H1 (cell line): ENCODE results near the gene ZNF396. TPM values are rescaled to one million over a fixed set of nuclear protein-coding genes. Genes with fewer than 3 reads are reported as not detected.

ENCODE experiments used
- CTCF ChIA-PET: fragments of 300-600 bp; sonication (Branson Sonifier 250); formaldehyde crosslinking; loops from one replicate; lab custom pipeline; 2021; ENCODE audit not compliant: partially characterized antibody; lab: Charles Lee
- POLR2A ChIA-PET: fragments of 300-600 bp; sonication (Branson Sonifier 250); formaldehyde crosslinking; loops from one replicate; lab custom pipeline; 2021; ENCODE audit warnings: inconsistent platforms; ENCODE audit not compliant: partially characterized antibody; lab: Charles Lee
- DNase-seq, 2 experiments: peaks; one replicate each; pipeline versions ENCODE4 v3.0.0 to v3.0.0-alpha.2; 2010 to 2022; ENCODE audit warnings: low spot score in 2 of 2, low read depth in 1 of 2, mixed read lengths in 1 of 2
- FAIRE-seq: peaks from 2 replicates; lab custom pipeline; 2011; peaks lifted over from hg19 to GRCh38; lab: Jason Lieb, UNC
- H2AFZ ChIP-seq: 2 replicates; pipeline ENCODE4 v1.8.1; 2012; ENCODE audit warnings: low read length, inconsistent platforms
- H2AK5ac ChIP-seq: 2 replicates; pipeline ENCODE4 v1.6.1; 2013; ENCODE audit warnings: low read depth, low read length
- H2BK120ac ChIP-seq: replicated peaks from 2 replicates; pipeline ENCODE3; 2013; ENCODE audit warnings: low read depth, low read length, inconsistent platforms
- H2BK12ac ChIP-seq: 2 replicates; pipeline ENCODE4 v1.6.1; 2013; ENCODE audit warnings: low read depth, low read length
- H2BK15ac ChIP-seq: 2 replicates; pipeline ENCODE4 v1.6.1; 2013; ENCODE audit warnings: low read length
- H2BK20ac ChIP-seq: 2 replicates; pipeline ENCODE4 v1.6.1; 2013; ENCODE audit warnings: low read length
- H2BK5ac ChIP-seq: 2 replicates; pipeline ENCODE4 v1.6.1; 2013; ENCODE audit warnings: low read depth, low read length
- H3K14ac ChIP-seq: 2 replicates; pipeline ENCODE4 v1.6.1; 2013; ENCODE audit warnings: inconsistent platforms; ENCODE audit not compliant: insufficient read length
- H3K18ac ChIP-seq: 2 replicates; pipeline ENCODE4 v1.6.1; 2013; ENCODE audit warnings: low read length; ENCODE audit errors: extremely low read depth
- H3K23ac ChIP-seq: 2 replicates; pipeline ENCODE4 v1.6.1; 2013; ENCODE audit warnings: inconsistent platforms; ENCODE audit not compliant: insufficient read length
- H3K23me2 ChIP-seq: 2 replicates; pipeline ENCODE4 v1.6.1; 2013; ENCODE audit warnings: low read depth, low read length
- H3K27ac ChIP-seq: 2 replicates; pipeline ENCODE4 v1.6.1; 2011; ENCODE audit warnings: low read depth, low read length, inconsistent platforms
- H3K27me3 ChIP-seq, 4 experiments: replicated peaks in 1 of 4; 1 replicate in 1 of 4; 2 replicates in 3 of 4; pipeline versions ENCODE4 v1.6.1 to v1.8.1; 2011 to 2013; ENCODE audit warnings: low read length in 3 of 4, mild to moderate bottlenecking in 3 of 4, inconsistent platforms in 2 of 4, mixed read lengths in 2 of 4, moderate library complexity in 1 of 4; ENCODE audit not compliant: control insufficient read depth in 3 of 4, insufficient read depth in 3 of 4; ENCODE audit errors: extremely low read depth in 1 of 4
- H3K36me3 ChIP-seq, 4 experiments: 2 replicates each; pipeline versions ENCODE4 v1.6.1 to v1.8.1; 2011 to 2013; ENCODE audit warnings: mild to moderate bottlenecking in 4 of 4, low read length in 3 of 4, moderate library complexity in 2 of 4, control low read depth in 1 of 4, inconsistent platforms in 1 of 4; ENCODE audit not compliant: insufficient read depth in 4 of 4, control insufficient read depth in 2 of 4
- H3K4ac ChIP-seq: replicated peaks from 2 replicates; pipeline ENCODE3; 2013; ENCODE audit warnings: low read length, low read depth, mixed read lengths, inconsistent platforms; ENCODE audit not compliant: insufficient read length
- H3K4me1 ChIP-seq, 4 experiments: replicated peaks in 1 of 4; 1 replicate in 1 of 4; 2 replicates in 3 of 4; pipeline versions ENCODE4 v1.6.1 to v1.8.1; 2011 to 2013; ENCODE audit warnings: low read length in 3 of 4, inconsistent platforms in 2 of 4, mixed read lengths in 1 of 4; ENCODE audit not compliant: insufficient read depth in 4 of 4, control insufficient read depth in 3 of 4
- H3K4me2 ChIP-seq, 2 experiments: 2 replicates each; pipeline versions ENCODE4 v1.6.1 to v1.8.1; 2011 to 2013; ENCODE audit warnings: low read depth in 2 of 2, low read length in 2 of 2, control low read depth in 1 of 2, inconsistent platforms in 1 of 2, mild to moderate bottlenecking in 1 of 2; ENCODE audit not compliant: insufficient read depth in 1 of 2
- H3K4me3 ChIP-seq, 4 experiments: fragments of 200-600, 300-600 bp in 1 of 4; sonication (generic), shearing (Covaris generic), sonication (Bioruptor Twin) in 1 of 4; 2 replicates each; pipeline versions ENCODE4 v1.5.1 to v1.8.1; 2011 to 2016; ENCODE audit warnings: low read length in 4 of 4, low read depth in 3 of 4, control low read depth in 2 of 4, inconsistent platforms in 2 of 4, mild to moderate bottlenecking in 2 of 4, mixed read lengths in 1 of 4, moderate library complexity in 1 of 4; ENCODE audit not compliant: insufficient read depth in 2 of 4; ENCODE audit errors: extremely low read depth in 1 of 4
- H3K56ac ChIP-seq: replicated peaks from 2 replicates; pipeline ENCODE3; 2013; ENCODE audit warnings: low read depth, mild to moderate bottlenecking, mixed read lengths, low read length, inconsistent platforms; ENCODE audit not compliant: insufficient read length
- H3K79me1 ChIP-seq: 2 replicates; pipeline ENCODE4 v1.6.1; 2013; ENCODE audit warnings: low read depth, low read length, control low read depth
- H3K79me2 ChIP-seq, 2 experiments: 2 replicates each; pipeline versions ENCODE4 v1.6.1 to v1.8.1; 2012 to 2013; ENCODE audit warnings: low read length in 2 of 2, mild to moderate bottlenecking in 2 of 2, inconsistent platforms in 1 of 2; ENCODE audit not compliant: insufficient read depth in 2 of 2, control insufficient read depth in 1 of 2
- H3K9ac ChIP-seq, 4 experiments: replicated peaks in 1 of 4; 1 replicate in 1 of 4; 2 replicates in 3 of 4; pipeline versions ENCODE4 v1.6.1 to v1.8.1; 2011 to 2013; ENCODE audit warnings: low read depth in 3 of 4, low read length in 3 of 4, control low read depth in 2 of 4, mild to moderate bottlenecking in 2 of 4, moderate library complexity in 2 of 4, inconsistent platforms in 1 of 4; ENCODE audit errors: extremely low read depth in 1 of 4
- H3K9me3 ChIP-seq, 2 experiments: 2 replicates each; pipeline versions ENCODE4 v1.6.1 to v1.8.1; 2012 to 2013; ENCODE audit warnings: mild to moderate bottlenecking in 2 of 2, moderate library complexity in 2 of 2, control low read depth in 1 of 2, inconsistent platforms in 1 of 2, low read depth in 1 of 2, low read length in 1 of 2, mixed read lengths in 1 of 2; ENCODE audit not compliant: insufficient read depth in 2 of 2
- H4K20me1 ChIP-seq, 2 experiments: replicated peaks in 1 of 2; 2 replicates each; pipeline versions ENCODE3 to v1.8.1; 2011 to 2013; ENCODE audit warnings: inconsistent platforms in 2 of 2, low read length in 2 of 2, mild to moderate bottlenecking in 1 of 2; ENCODE audit not compliant: insufficient read depth in 2 of 2, control insufficient read depth in 1 of 2
- H4K5ac ChIP-seq: 2 replicates; pipeline ENCODE4 v1.6.1; 2013; ENCODE audit warnings: low read length, low read depth, mixed read lengths, inconsistent platforms; ENCODE audit not compliant: insufficient read length
- H4K8ac ChIP-seq: 2 replicates; pipeline ENCODE4 v1.8.0; 2013; ENCODE audit warnings: mild to moderate bottlenecking, moderate library complexity, low read length, inconsistent platforms; ENCODE audit not compliant: insufficient read depth; ENCODE audit errors: extremely low read depth
- H4K91ac ChIP-seq: replicated peaks from 2 replicates; pipeline ENCODE3; 2013; ENCODE audit warnings: low read length, mixed read lengths, inconsistent platforms; ENCODE audit not compliant: insufficient read length
- ASH2L ChIP-seq: fragments of 200-600, 300-600 bp; sonication (generic); IDR thresholded peaks from one replicate; pipeline ENCODE4 v1.7.1; 2017; ENCODE audit warnings: low read length
- BACH1 ChIP-seq: IDR thresholded peaks from 2 replicates; pipeline ENCODE4 v1.6.1; 2012; ENCODE audit warnings: low read length, improper control_type of control experiment
- CHD2 ChIP-seq: IDR thresholded peaks from 2 replicates; pipeline ENCODE4 v1.6.1; 2012; ENCODE audit warnings: low read length, improper control_type of control experiment
- EP300 ChIP-seq, 2 experiments: IDR thresholded peaks; 1 replicate in 1 of 2; 2 replicates in 1 of 2; pipeline ENCODE4 v1.6.1; 2011 to 2012; ENCODE audit warnings: low read depth in 2 of 2, low read length in 2 of 2, mild to moderate bottlenecking in 2 of 2, borderline replicate concordance in 1 of 2, inconsistent platforms in 1 of 2, moderate library complexity in 1 of 2
- EZH2 ChIP-seq: fragments of 200-600 bp; sonication (generic); IDR thresholded peaks from 2 replicates; pipeline ENCODE4 v1.7.1; 2012; ENCODE audit warnings: low read depth, mild to moderate bottlenecking, moderate library complexity, low read length, inconsistent platforms; ENCODE audit not compliant: severe bottlenecking
- RFX5 ChIP-seq: IDR thresholded peaks from 2 replicates; pipeline ENCODE4 v1.6.1; 2011; ENCODE audit warnings: low read depth, low read length, improper control_type of control experiment, borderline replicate concordance
- SIN3A ChIP-seq, 2 experiments: IDR thresholded peaks in 1 of 2; conservative IDR thresholded peaks in 1 of 2; 2 replicates each; pipeline ENCODE4 v1.6.1; 2011 to 2012; ENCODE audit warnings: low read length in 2 of 2, improper control_type of control experiment in 1 of 2, low read depth in 1 of 2, mild to moderate bottlenecking in 1 of 2
- SP1 ChIP-seq: IDR thresholded peaks from 2 replicates; pipeline ENCODE4 v1.6.1; 2011; ENCODE audit warnings: low read depth, low read length
- SP2 ChIP-seq: IDR thresholded peaks from 2 replicates; pipeline ENCODE4 v1.6.1; 2012; ENCODE audit warnings: mild to moderate bottlenecking, low read length, inconsistent platforms
- SP4 ChIP-seq: IDR thresholded peaks from 2 replicates; pipeline ENCODE4 v1.6.1; 2012; ENCODE audit warnings: low read length, inconsistent platforms
- TBP ChIP-seq: IDR thresholded peaks from 2 replicates; pipeline ENCODE4 v1.6.1; 2011; ENCODE audit warnings: low read depth, low read length, improper control_type of control experiment
- WGBS, 2 experiments: shearing (Covaris generic) in 1 of 2; methylation state at CpG; one replicate each; pipeline versions ENCODE4 v1.1.6 to v1.1.7; 2013 to 2015; ENCODE audit warnings: low lambda C conversion rate in 2 of 2, mixed read lengths in 2 of 2, inconsistent platforms in 1 of 2, low coverage in 1 of 2, missing lambda C conversion rate in 1 of 2; ENCODE audit not compliant: insufficient replicate concordance in 2 of 2, insufficient coverage in 1 of 2, insufficient read length in 1 of 2; ENCODE audit errors: extremely low coverage in 1 of 2, missing lambda C conversion rate in 1 of 2; 5-methylcytosine and 5-hydroxymethylcytosine counted together
- polyA plus RNA-seq, 7 experiments: library from polyadenylated mRNA; depleted of rRNA in 3 of 7; stranded (reverse) in 5 of 7; unstranded in 2 of 7; fragments of >200 nt in 5 of 7; fragments of 200-250 nt in 2 of 7; gene quantifications; 1 replicate in 5 of 7; 2 replicates in 1 of 7; 4 replicates in 1 of 7; pipeline versions ENCODE4 v1.2.1 to v1.2.3, GENCODE V29; 2011 to 2013; ENCODE audit warnings: missing spikeins in 2 of 7, mixed read lengths in 2 of 7
- total RNA-seq: library from RNA; stranded (reverse); fragmentation: NEBNext Ultra II Directional; extraction: Animal tissue kit (Norgen Biotek cat#: 25700); gene quantifications from 2 replicates; pipeline ENCODE4 v1.2.1, GENCODE V29; 2021
- TF ChIP-seq, protein P1 (sequence below): IDR thresholded peaks from 2 replicates; pipeline ENCODE4 v1.6.1; 2011; ENCODE audit warnings: low read length, improper control_type of control experiment

Gene ZNF396
- total and polyA plus RNA-seq, 2 of the 8 experiments (the other 6 are each of a cell fraction or from before 2014, with no cell fraction given) = 0.44 to 0.74 TPM

DNA sequence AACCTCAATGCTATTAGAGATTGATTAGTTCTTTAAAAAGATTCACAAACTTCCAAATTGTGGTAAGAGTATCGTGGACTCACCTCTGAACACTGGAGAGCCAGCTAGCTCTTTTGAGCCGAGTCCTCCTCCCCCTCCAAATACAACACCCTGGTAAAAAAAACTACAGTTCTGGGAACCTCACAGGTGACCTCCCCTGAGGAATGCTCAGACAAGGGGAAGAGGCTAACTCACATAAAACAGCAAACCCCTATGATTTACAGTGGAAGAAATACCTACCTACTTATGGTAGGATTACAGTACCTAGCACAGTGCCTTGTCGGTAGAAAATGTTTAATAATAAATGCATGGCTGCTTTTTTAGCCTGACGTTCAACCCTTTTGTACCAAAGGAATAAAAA, 41.3 kb downstream of the ZNF396 start:
- Histone ChIP-seq H3K4ac (no peak overlapping the region), H4K20me1 (peaks cover 0 to 10% of the 10 kb centered on the region in 2 experiments)

More for the DNA sequence above, 41.3 kb downstream of the ZNF396 start:
- Histone ChIP-seq H3K9ac (no peak overlapping the region), H3K4me3 (no peak overlapping the region), H3K27me3 (no peaks in the 10 kb centered on the region), H3K18ac (no peak overlapping the region), H3K9me3 (no peaks in the 10 kb centered on the region), H4K5ac (no peak overlapping the region), H2BK20ac (no peak overlapping the region), H2AK5ac (no peak overlapping the region), H3K4me1 (peaks cover 0 to 5% (median 0%) of the 10 kb centered on the region in 4 experiments; a peak in 1 of 7 replicates), H3K4me2 (no peak overlapping the region), H3K79me2 (peaks cover 3 to 16% of the 10 kb centered on the region in 2 experiments; a peak in 2 of 4 replicates), H2BK5ac (no peak overlapping the region), H3K79me1 (0 out of 2 replicates have a peak, but pooled peaks cover 6% of the 10 kb centered on the region), H3K23ac (no peak overlapping the region), H4K91ac (no peak overlapping the region), H2BK15ac (no peak overlapping the region), H3K14ac (no peak overlapping the region), H4K8ac (no peak overlapping the region), H3K36me3 (peaks cover 20 to 70% (median 56%) of the 10 kb centered on the region in 4 experiments), H2AFZ (no peak overlapping the region), H3K23me2 (no peaks in the 10 kb centered on the region), H3K27ac (no peak overlapping the region), H2BK120ac (no peak overlapping the region), H2BK12ac (no peak overlapping the region), H3K56ac (no peak overlapping the region)
- no peak for TF ChIP-seq SP4
- TF ChIP-seq TBP = no peak
- no peak for TF ChIP-seq SP1
- TF ChIP-seq EP300 (IDR thresholded peaks at IDR 0.05; ENCODE audit: borderline replicate concordance in 1 of 2, low read depth in 2 of 2, low read length in 2 of 2) = no peak
- no peak for TF ChIP-seq SP2
- TF ChIP-seq BACH1 = no peak
- TF ChIP-seq, protein P1, sequence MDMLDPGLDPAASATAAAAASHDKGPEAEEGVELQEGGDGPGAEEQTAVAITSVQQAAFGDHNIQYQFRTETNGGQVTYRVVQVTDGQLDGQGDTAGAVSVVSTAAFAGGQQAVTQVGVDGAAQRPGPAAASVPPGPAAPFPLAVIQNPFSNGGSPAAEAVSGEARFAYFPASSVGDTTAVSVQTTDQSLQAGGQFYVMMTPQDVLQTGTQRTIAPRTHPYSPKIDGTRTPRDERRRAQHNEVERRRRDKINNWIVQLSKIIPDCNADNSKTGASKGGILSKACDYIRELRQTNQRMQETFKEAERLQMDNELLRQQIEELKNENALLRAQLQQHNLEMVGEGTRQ = no peak
- TF ChIP-seq EZH2 = no peak
- no peak for TF ChIP-seq RFX5
- no peak for TF ChIP-seq CHD2
- TF ChIP-seq SIN3A (conservative IDR thresholded peaks at IDR 0.05 in 1 of 2, IDR thresholded peaks at IDR 0.05 in 1 of 2; ENCODE audit: low read depth in 1 of 2, low read length in 2 of 2) = no peak
- TF ChIP-seq ASH2L = no peak
- no peak for DNase-seq
- ChIA-PET CTCF (no interaction called here), POLR2A (interaction anchor here (1.2 to 4.0 kb wide), 2 partner anchors 9 kb away, joined by 3 to 16 read pairs; partner anchors contain the start of gene ZNF24)
- 92% methylated on average over 4 of the region's 4 CpGs; no CpG with 5 or more reads in 1 of the 2 experiments for WGBS, 2 experiments
- FAIRE-seq = no peak
